Panc1 (cell line): Measurements from ENCODE around the gene CDCA3. TPM values are rescaled to one million over a fixed set of nuclear protein-coding genes. Genes with fewer than 3 reads are reported as not detected.

ENCODE experiments used
- ATAC-seq: fragments of 200-7000 bp; cut with Tn5 transposase; 2 replicates; pipeline ENCODE4 v1.9.1; 2020; ENCODE audit warnings: mild to moderate bottlenecking, moderate library complexity
- BruUV-seq: library from RNA; stranded (reverse); fragments of 400-500 nt; replicated peaks from 2 replicates; lab custom pipeline; 2021; lab: Mats Ljungman, UMichigan
- CTCF ChIA-PET: fragments of 300-600 bp; sonication (Branson Sonifier 250); formaldehyde crosslinking; loops from one replicate; lab custom pipeline; 2022; ENCODE audit warnings: antibody characterized with exemption; lab: Charles Lee
- POLR2A ChIA-PET: fragments of 300-600 bp; sonication (Branson Sonifier 250); formaldehyde crosslinking; loops from one replicate; lab custom pipeline; 2022; ENCODE audit warnings: antibody characterized with exemption; lab: Charles Lee
- DNase-seq: peaks from one replicate; pipeline ENCODE4 v3.0.0-alpha.2; 2010; ENCODE audit warnings: low read depth, low spot score
- H3K27ac ChIP-seq: 2 replicates; pipeline ENCODE4 v1.5.1; 2011; ENCODE audit warnings: mild to moderate bottlenecking, low read length, inconsistent platforms
- H3K27me3 ChIP-seq: fragments of 200-500 bp; sonication (Bioruptor generic); 2 replicates; pipeline ENCODE4 v1.6.0; 2014; ENCODE audit warnings: low read length, inconsistent platforms; ENCODE audit not compliant: control insufficient read depth, insufficient read depth
- H3K36me3 ChIP-seq: fragments of 200-500 bp; sonication (Bioruptor generic); 2 replicates; pipeline ENCODE4 v1.5.1; 2014; ENCODE audit warnings: inconsistent platforms, mild to moderate bottlenecking, low read length, moderate library complexity; ENCODE audit not compliant: control insufficient read depth, insufficient read depth
- H3K4me1 ChIP-seq: 2 replicates; pipeline ENCODE4 v1.5.1; 2011; ENCODE audit warnings: inconsistent platforms, mild to moderate bottlenecking, low read length, moderate library complexity; ENCODE audit not compliant: control insufficient read depth, insufficient read depth
- H3K4me3 ChIP-seq, 2 experiments: 2 replicates each; pipeline ENCODE4 v1.5.1; 2011 to 2012; ENCODE audit warnings: low read depth in 2 of 2, low read length in 2 of 2, mild to moderate bottlenecking in 2 of 2, inconsistent platforms in 1 of 2, moderate library complexity in 1 of 2
- H3K9me3 ChIP-seq: fragments of 200-500 bp; sonication (Bioruptor generic); 2 replicates; pipeline ENCODE4 v1.5.1; 2014; ENCODE audit warnings: low read depth, mild to moderate bottlenecking, inconsistent platforms, low read length, moderate library complexity; ENCODE audit not compliant: control insufficient read depth, insufficient read depth
- CTCF ChIP-seq: fragments of 450-650 bp; IDR thresholded peaks from 2 replicates; pipeline ENCODE4 v1.5.1; 2017; ENCODE audit warnings: mild to moderate bottlenecking
- POLR2AphosphoS5 ChIP-seq: IDR thresholded peaks from 2 replicates; pipeline ENCODE4 v1.6.1; 2012; ENCODE audit warnings: mild to moderate bottlenecking, low read depth, low read length, moderate library complexity
- REST ChIP-seq, 2 experiments: IDR thresholded peaks; 2 replicates each; pipeline ENCODE4 v1.6.1; 2011 to 2012; ENCODE audit warnings: low read depth in 2 of 2, control low read depth in 1 of 2, low read length in 1 of 2, mild to moderate bottlenecking in 1 of 2, moderate library complexity in 1 of 2; ENCODE audit not compliant: insufficient read depth in 1 of 2
- SIN3A ChIP-seq: IDR thresholded peaks from 2 replicates; pipeline ENCODE4 v1.6.1; 2012; ENCODE audit warnings: low read depth, mild to moderate bottlenecking, low read length, moderate library complexity, borderline replicate concordance; ENCODE audit not compliant: insufficient read depth
- TCF7L2 ChIP-seq: IDR thresholded peaks from 2 replicates; pipeline ENCODE4 v1.6.1; 2011; ENCODE audit warnings: mild to moderate bottlenecking, low read depth, low read length, inconsistent platforms
- in situ Hi-C: cut with HindIII; loops from 2 replicates; pipeline ENCODE4 v1.10.0; 2016; ENCODE audit warnings: low sequenced_read_pairs, low pct_unique_long_range_greater_than_20kb
- intact Hi-C: fragments of 100-400 bp; cut with micrococcal nuclease; formaldehyde crosslinking; loops from one replicate; pipeline ENCODE4 v1.10.0; 2022; ENCODE audit not compliant: unreplicated experiment
- total RNA-seq: library from RNA; stranded (reverse); gene quantifications from one replicate; pipeline ENCODE4 v1.2.1, GENCODE V29; 2021; ENCODE audit not compliant: unreplicated experiment

CDCA3 gene
- total RNA-seq, 1 experiment from 2014 or later, result 59.0 TPM

- intact Hi-C loops (no loop called here), in situ Hi-C loops (no loop called here)
- DNase-seq (no peak), ATAC-seq (no peak)
- no TSS peak for BruUV-seq
- H3K9me3 ChIP-seq, result no peaks in the 10 kb centered on the region
- H3K4me1 ChIP-seq, result peaks cover 15% of the 10 kb centered on the region
- no peaks in the 10 kb centered on the region for H3K27me3 ChIP-seq
- ChIA-PET CTCF (interaction anchor here (0.6 kb wide), 1 partner anchor 307 kb away, joined by 3 read pairs; no protein-coding TSS in a partner anchor), POLR2A (interaction anchor here (0.5 to 1.1 kb wide), 3 partner anchors 14 to 191 kb away, joined by 4 to 7 read pairs (median 5); partner anchors contain the start of gene TPI1)
- peak overlapping the region; percentile 75 to 89 for H3K4me3 ChIP-seq
- peak overlapping the region; percentile 72 for H3K27ac ChIP-seq
- TF ChIP-seq CTCF (no peak), REST (IDR thresholded peaks at IDR 0.05; ENCODE audit: insufficient read depth in 1 of 2, low read depth in 2 of 2, low read length in 1 of 2) (no peak), SIN3A (no peak), POLR2AphosphoS5 (no peak), TCF7L2 (no peak)
- H3K36me3 ChIP-seq, result peaks cover 10% of the 10 kb centered on the region
Observed at GRCh38 chr12:6852651-6853354, 1.7 kb upstream of the CDCA3 start.

GRCh38 chr12:6851921-6852650, 1.0 kb upstream of the CDCA3 start, which contains the start of gene USP5:
Gene USP5, plus strand, starts transcription at chr12:6852150. Its CDS starts 30 bp downstream, at chr12:6852180.
- TSS peak; percentile 92 for BruUV-seq
- DNase-seq (peak; percentile 98), ATAC-seq (peak; percentile 91)
- ChIA-PET POLR2A (interaction anchor here (0.5 to 1.1 kb wide), 4 partner anchors 15 to 191 kb away, joined by 4 to 7 read pairs (median 5); partner anchors contain the start of gene TPI1), CTCF (interaction anchor here (0.6 to 1.0 kb wide), 4 partner anchors 17 to 306 kb away, joined by 3 to 5 read pairs (median 4); no protein-coding TSS in a partner anchor)
- peaks cover 10% of the 10 kb centered on the region for H3K36me3 ChIP-seq
- no peaks in the 10 kb centered on the region for H3K27me3 ChIP-seq
- H3K4me1 ChIP-seq, result peaks cover 15% of the 10 kb centered on the region
- no peaks in the 10 kb centered on the region for H3K9me3 ChIP-seq
- TF ChIP-seq REST (IDR thresholded peaks at IDR 0.05; ENCODE audit: insufficient read depth in 1 of 2, low read depth in 2 of 2, low read length in 1 of 2) (no peak), TCF7L2 (no peak), CTCF (no peak), POLR2AphosphoS5 (peak; percentile 76; the same call in 1 of the 2 replicates), SIN3A (0 out of 2 replicates have a peak, but pooled peaks have one; percentile 49)
- intact Hi-C loops, result no loop called here
- H3K27ac ChIP-seq, result peak within 1 kb of the TSS; percentile 94
- in situ Hi-C loops, result no loop called here
- peak within 1 kb of the TSS; percentile 75 to 89 for H3K4me3 ChIP-seq
